ENCODE data around the gene SETD5. TPM values are rescaled to one million over a fixed set of nuclear protein-coding genes. Genes with fewer than 3 reads are reported as not detected.

The SETD5 gene
- total RNA-seq, 2 donors from 2014 or later, result 89.1 to 91.3 TPM

- TF ChIP-seq CTCF (IDR thresholded peaks at IDR 0.05), result no peak
- Histone ChIP-seq H3K9me3 (no peaks in the 10 kb centered on the region), H3K4me3 (no peak overlapping the region), H3K36me3 (peaks cover 33% of the 10 kb centered on the region), H3K9ac (ENCODE audit: low read depth in 2 of 2, low read length in 2 of 2) (no peak overlapping the region), H3K4me1 (no peaks in the 10 kb centered on the region), H3K27ac (no peak overlapping the region), H3K27me3 (no peaks in the 10 kb centered on the region)
- intact Hi-C loops (cut with DNase I), result loop anchor here (5.0 kb wide), 1 partner anchor 38 kb away; no protein-coding TSS in a partner anchor
- no peak for DNase-seq
Observed at GRCh38 chr3:9469986-9470385, 72.6 kb downstream of the SETD5 start.

GRCh38 chr3:9473496-9474065 lies 76.2 kb downstream of the SETD5 start:
- TF ChIP-seq CTCF (IDR thresholded peaks at IDR 0.05), result no peak
- Histone ChIP-seq H3K9ac (ENCODE audit: low read depth in 2 of 2, low read length in 2 of 2) (no peak overlapping the region), H3K27me3 (no peaks in the 10 kb centered on the region), H3K4me3 (no peak overlapping the region), H3K27ac (no peak overlapping the region), H3K36me3 (peaks cover 31% of the 10 kb centered on the region), H3K4me1 (no peaks in the 10 kb centered on the region), H3K9me3 (no peaks in the 10 kb centered on the region)
- no peak for DNase-seq
- intact Hi-C loops (cut with DNase I), result no loop called here

- no peak for TF ChIP-seq CTCF (IDR thresholded peaks at IDR 0.05)
- Histone ChIP-seq H3K4me3 (no peak overlapping the region), H3K27me3 (no peaks in the 10 kb centered on the region), H3K36me3 (peaks cover 31% of the 10 kb centered on the region), H3K27ac (no peak overlapping the region), H3K4me1 (no peaks in the 10 kb centered on the region), H3K9me3 (no peaks in the 10 kb centered on the region), H3K9ac (ENCODE audit: low read depth in 2 of 2, low read length in 2 of 2) (no peak overlapping the region)
- intact Hi-C loops (cut with DNase I), result no loop called here
- DNase-seq, result no peak
Observed at GRCh38 chr3:9474482-9474881, 77.1 kb downstream of the SETD5 start.

GRCh38 chr3:9476935-9477334 lies 79.5 kb downstream of the SETD5 start:
- TF ChIP-seq CTCF (IDR thresholded peaks at IDR 0.05), result no peak
- no peak overlapping the region for H3K4me3 ChIP-seq
- H3K27me3 ChIP-seq, result no peaks in the 10 kb centered on the region
- no peaks in the 10 kb centered on the region for H3K9me3 ChIP-seq
- DNase-seq, result no peak
- no peaks in the 10 kb centered on the region for H3K4me1 ChIP-seq
- H3K36me3 ChIP-seq, result peaks cover 18% of the 10 kb centered on the region
- no peak overlapping the region for H3K9ac ChIP-seq (ENCODE audit: low read depth in 2 of 2, low read length in 2 of 2)
- no peak overlapping the region for H3K27ac ChIP-seq
- intact Hi-C loops (cut with DNase I), result no loop called here

- Histone ChIP-seq H3K36me3 (no peaks in the 10 kb centered on the region), H3K4me3 (no peak overlapping the region)
Observed at GRCh38 chr3:9480265-9480664, 82.8 kb downstream of the SETD5 start.

More at GRCh38 chr3:9480265-9480664, 82.8 kb downstream of the SETD5 start:
- H3K9ac ChIP-seq (ENCODE audit: low read depth in 2 of 2, low read length in 2 of 2), result no peak overlapping the region
- no peaks in the 10 kb centered on the region for H3K9me3 ChIP-seq
- DNase-seq, result no peak
- no peaks in the 10 kb centered on the region for H3K27me3 ChIP-seq
- intact Hi-C loops (cut with DNase I), result no loop called here
- no peak overlapping the region for H3K27ac ChIP-seq
- no peak for TF ChIP-seq CTCF (IDR thresholded peaks at IDR 0.05)
- no peaks in the 10 kb centered on the region for H3K4me1 ChIP-seq
